Measurements from ENCODE around the gene ACVR1.

DNA sequence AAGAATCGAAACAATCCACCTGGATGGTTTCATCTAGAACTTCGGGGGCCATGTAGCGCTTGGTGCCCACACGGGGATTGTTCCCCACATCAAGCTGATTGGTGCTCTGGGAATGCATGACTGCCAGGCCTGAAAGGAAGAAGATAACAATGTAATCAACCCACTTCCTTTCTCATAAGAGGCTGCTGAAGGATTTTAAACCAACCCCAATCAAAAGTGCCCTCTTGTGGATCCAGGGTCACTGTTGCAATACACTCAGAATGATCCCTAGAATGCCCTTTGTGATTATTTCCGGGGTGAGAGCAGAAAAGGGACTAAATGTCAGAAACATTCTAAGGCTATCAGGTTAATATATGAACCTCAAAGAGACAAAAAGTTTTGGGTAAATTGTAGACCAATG, 115.2 kb downstream of the ACVR1 start:
- TF ChIP-seq, protein P1, sequence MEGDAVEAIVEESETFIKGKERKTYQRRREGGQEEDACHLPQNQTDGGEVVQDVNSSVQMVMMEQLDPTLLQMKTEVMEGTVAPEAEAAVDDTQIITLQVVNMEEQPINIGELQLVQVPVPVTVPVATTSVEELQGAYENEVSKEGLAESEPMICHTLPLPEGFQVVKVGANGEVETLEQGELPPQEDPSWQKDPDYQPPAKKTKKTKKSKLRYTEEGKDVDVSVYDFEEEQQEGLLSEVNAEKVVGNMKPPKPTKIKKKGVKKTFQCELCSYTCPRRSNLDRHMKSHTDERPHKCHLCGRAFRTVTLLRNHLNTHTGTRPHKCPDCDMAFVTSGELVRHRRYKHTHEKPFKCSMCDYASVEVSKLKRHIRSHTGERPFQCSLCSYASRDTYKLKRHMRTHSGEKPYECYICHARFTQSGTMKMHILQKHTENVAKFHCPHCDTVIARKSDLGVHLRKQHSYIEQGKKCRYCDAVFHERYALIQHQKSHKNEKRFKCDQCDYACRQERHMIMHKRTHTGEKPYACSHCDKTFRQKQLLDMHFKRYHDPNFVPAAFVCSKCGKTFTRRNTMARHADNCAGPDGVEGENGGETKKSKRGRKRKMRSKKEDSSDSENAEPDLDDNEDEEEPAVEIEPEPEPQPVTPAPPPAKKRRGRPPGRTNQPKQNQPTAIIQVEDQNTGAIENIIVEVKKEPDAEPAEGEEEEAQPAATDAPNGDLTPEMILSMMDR (conservative IDR thresholded peaks at IDR 0.05; ENCODE audit: low read depth, low read length), result no peak
- no peak for TF ChIP-seq EZH2 (IDR thresholded peaks at IDR 0.05; ENCODE audit: borderline replicate concordance, low read depth, low read length, poor library complexity, severe bottlenecking)
